HUDEP-2 (cell line): ENCODE data around the gene PNMA1.
"Not testable (repeated sequence)": the region's sequence is repeated elsewhere in the genome, so short reads cannot be mapped to it uniquely, and the experiment has no call there.

Experiments
- DNase-seq, 76 experiments: peaks; one replicate each; lab custom pipeline; 2025; ENCODE audit not compliant: unreplicated experiment in 76 of 76; lab: John Stamatoyannopoulos, UW

Gene PNMA1

GRCh38 chr14:73719791-73720190 is 5.6 kb upstream of the PNMA1 start:
- no peak for DNase-seq

GRCh38 chr14:73719361-73719760 is 5.2 kb upstream of the PNMA1 start:
- no peak for DNase-seq

GRCh38 chr14:73718418-73719251 is 4.5 kb upstream of the PNMA1 start:
- no peak for DNase-seq

GRCh38 chr14:73717711-73718417 is 3.7 kb upstream of the PNMA1 start:
- DNase-seq: no peak

- DNase-seq: no peak
Observed at GRCh38 chr14:73717266-73717665, 3.1 kb upstream of the PNMA1 start.

GRCh38 chr14:73715707-73716106 is 1.5 kb upstream of the PNMA1 start:
- no peak for DNase-seq

- peak in 1 of 76 experiments; percentile 42 for DNase-seq
Observed at GRCh38 chr14:73714656-73715081, 485 bp upstream of the PNMA1 start.

- no peak for DNase-seq
Observed at GRCh38 chr14:73713206-73713802, 880 bp downstream of the PNMA1 start.

GRCh38 chr14:73712540-73713180 is 1.5 kb downstream of the PNMA1 start:
- DNase-seq: peak in 14 of 76 experiments; percentile 2 to 26 (median 20)

- no peak for DNase-seq
Observed at GRCh38 chr14:73712071-73712506, 2.1 kb downstream of the PNMA1 start.

GRCh38 chr14:73710737-73711136 is 3.4 kb downstream of the PNMA1 start:
- DNase-seq: no peak

GRCh38 chr14:73709904-73710469 is 4.2 kb downstream of the PNMA1 start:
- DNase-seq: no peak

- DNase-seq: not testable (repeated sequence)
Observed at GRCh38 chr14:73708076-73708475, 6.1 kb downstream of the PNMA1 start.

GRCh38 chr14:73700325-73700724 is 13.9 kb downstream of the PNMA1 start:
- DNase-seq: no peak

GRCh38 chr14:73696466-73697400 is 17.5 kb downstream of the PNMA1 start:
- peak in 1 of 76 experiments; percentile 10 for DNase-seq

GRCh38 chr14:73695997-73696396 is 18.2 kb downstream of the PNMA1 start:
- DNase-seq: no peak

GRCh38 chr14:73695082-73695481 is 19.1 kb downstream of the PNMA1 start:
- DNase-seq: no peak

- DNase-seq: no peak
Observed at GRCh38 chr14:73694083-73694482, 20.1 kb downstream of the PNMA1 start.

- no peak for DNase-seq
Observed at GRCh38 chr14:73686901-73687300, 27.3 kb downstream of the PNMA1 start.

GRCh38 chr14:73685328-73685727 is 28.9 kb downstream of the PNMA1 start:
- no peak for DNase-seq
